ENCODE measurements around the gene ZNF268. TPM values are rescaled to one million over a fixed set of nuclear protein-coding genes. Genes with fewer than 3 reads are reported as not detected.

ZNF268 gene
- polyA plus RNA-seq, 1 of the 3 experiments (the other 2 are of a cell fraction) = 5.2 TPM

- WGBS (ENCODE audit: low lambda C conversion rate) = 7% methylated on average over 5 of the region's 7 CpGs
- H3K4me1 ChIP-seq (ENCODE audit: control insufficient read depth in 1 of 2, insufficient read depth in 2 of 2, low read depth in 1 of 2, low read length in 1 of 2) = no peaks in the 10 kb centered on the region
- no peak for TF ChIP-seq ELF1 (IDR thresholded peaks at IDR 0.05)
- no peaks in the 10 kb centered on the region for H3K9me3 ChIP-seq
- DNase-seq = no peak
- POLR2A ChIA-PET = no interaction called here
- no peak overlapping the region for H3K27ac ChIP-seq (ENCODE audit: low read depth in 2 of 2, low read length in 1 of 2)
- no peaks in the 10 kb centered on the region for H3K36me3 ChIP-seq (replicated peaks in 1 of 2; ENCODE audit: control insufficient read depth in 1 of 2, insufficient read depth in 2 of 2, low read length in 1 of 2)
- no peak overlapping the region for H3K4me3 ChIP-seq (ENCODE audit: low read depth in 2 of 2, low read length in 1 of 2)
- no peaks in the 10 kb centered on the region for H4K20me1 ChIP-seq (ENCODE audit: insufficient read depth)
- H2AFZ ChIP-seq (ENCODE audit: low read depth) = no peak overlapping the region
- H3K27me3 ChIP-seq (ENCODE audit: insufficient read depth) = no peaks in the 10 kb centered on the region
- no peaks in the 10 kb centered on the region for H3K79me2 ChIP-seq (ENCODE audit: insufficient read depth)
- H3K9ac ChIP-seq = no peak overlapping the region
- H3K4me2 ChIP-seq = no peak overlapping the region
- H3F3A ChIP-seq (replicated peaks; ENCODE audit: insufficient read depth) = no peaks in the 10 kb centered on the region
- no peaks in the 10 kb centered on the region for H3K9me2 ChIP-seq
- CTCF ChIA-PET = no interaction called here
Measured at GRCh38 chr12:133227281-133227852, 46.1 kb downstream of the ZNF268 start.

- no peaks in the 10 kb centered on the region for H3K9me2 ChIP-seq
- no peak overlapping the region for H3K9ac ChIP-seq
- no peak overlapping the region for H2AFZ ChIP-seq (ENCODE audit: low read depth)
- ChIA-PET POLR2A (no interaction called here), CTCF (no interaction called here)
- no peaks in the 10 kb centered on the region for H3K9me3 ChIP-seq
- WGBS (ENCODE audit: low lambda C conversion rate) = 6% methylated on average over 3 of the region's 3 CpGs
- no peaks in the 10 kb centered on the region for H3K4me1 ChIP-seq (ENCODE audit: control insufficient read depth in 1 of 2, insufficient read depth in 2 of 2, low read depth in 1 of 2, low read length in 1 of 2)
- TF ChIP-seq EZH2phosphoT487 (IDR thresholded peaks at IDR 0.05; ENCODE audit: borderline replicate concordance, low read depth) = no peak
- TF ChIP-seq JUND (IDR thresholded peaks at IDR 0.05) = no peak
- TF ChIP-seq RFX5 (IDR thresholded peaks at IDR 0.05; ENCODE audit: low read length) = no peak
- no peak for TF ChIP-seq MAX (IDR thresholded peaks at IDR 0.05; ENCODE audit: low read depth)
- TF ChIP-seq TEAD4 (IDR thresholded peaks at IDR 0.05; ENCODE audit: borderline replicate concordance, insufficient read depth) = no peak
- TF ChIP-seq ELF1 (IDR thresholded peaks at IDR 0.05) = no peak
- no peak for TF ChIP-seq PBX3 (IDR thresholded peaks at IDR 0.05)
- TF ChIP-seq REST (IDR thresholded peaks at IDR 0.05; ENCODE audit: low read depth, low read length) = no peak
- no peak for TF ChIP-seq RCOR1 (IDR thresholded peaks at IDR 0.05; ENCODE audit: low read length)
- no peak for TF ChIP-seq GATA2 (CRISPR knock-in tag; IDR thresholded peaks at IDR 0.05)
- no peak for TF ChIP-seq EP300 (IDR thresholded peaks at IDR 0.05; ENCODE audit: borderline replicate concordance in 1 of 2, low read depth in 1 of 2, low read length in 1 of 2)
- TF ChIP-seq CTCF (IDR thresholded peaks at IDR 0.05) = no peak
- TF ChIP-seq MXI1 (IDR thresholded peaks at IDR 0.05; ENCODE audit: low read depth, low read length) = no peak
- no peak for TF ChIP-seq FOXM1 (IDR thresholded peaks at IDR 0.05; ENCODE audit: low read depth)
- TF ChIP-seq GABPA (IDR thresholded peaks at IDR 0.05; ENCODE audit: low read depth) = no peak
- no peak for TF ChIP-seq IRF3 (IDR thresholded peaks at IDR 0.05; ENCODE audit: low read depth, low read length)
- no peak for TF ChIP-seq USF1 (IDR thresholded peaks at IDR 0.05; ENCODE audit: borderline replicate concordance, low read depth)
- no peak for TF ChIP-seq FOSL2 (IDR thresholded peaks at IDR 0.05; ENCODE audit: borderline replicate concordance, low read depth)
- H3K27ac ChIP-seq (ENCODE audit: low read depth in 2 of 2, low read length in 1 of 2) = no peak overlapping the region
- H3K4me3 ChIP-seq (ENCODE audit: low read depth in 2 of 2, low read length in 1 of 2) = no peak overlapping the region
- no peaks in the 10 kb centered on the region for H4K20me1 ChIP-seq (ENCODE audit: insufficient read depth)
- H3K36me3 ChIP-seq (replicated peaks in 1 of 2; ENCODE audit: control insufficient read depth in 1 of 2, insufficient read depth in 2 of 2, low read length in 1 of 2) = no peaks in the 10 kb centered on the region
- no peaks in the 10 kb centered on the region for H3K27me3 ChIP-seq (ENCODE audit: insufficient read depth)
- no peak for DNase-seq
- H3K79me2 ChIP-seq (ENCODE audit: insufficient read depth) = no peaks in the 10 kb centered on the region
- no peaks in the 10 kb centered on the region for H3F3A ChIP-seq (replicated peaks; ENCODE audit: insufficient read depth)
- H3K4me2 ChIP-seq = no peak overlapping the region
Measured at GRCh38 chr12:133231001-133231400, 49.7 kb downstream of the ZNF268 start.

Data from SK-N-SH (cell line).